GM19395 (cell line): Measurements from ENCODE around the gene CYBA.

Source experiments
- ATAC-seq: cut with Tn5 transposase; IDR thresholded peaks from one replicate; pipeline ENCODE4 v1.9.1; 2021; ENCODE audit warnings: mild to moderate bottlenecking, moderate library complexity; ENCODE audit not compliant: unreplicated experiment

CYBA gene

GRCh38 chr16:88631920-88632586 is 18.8 kb downstream of the CYBA start:
- no peak for ATAC-seq

DNA sequence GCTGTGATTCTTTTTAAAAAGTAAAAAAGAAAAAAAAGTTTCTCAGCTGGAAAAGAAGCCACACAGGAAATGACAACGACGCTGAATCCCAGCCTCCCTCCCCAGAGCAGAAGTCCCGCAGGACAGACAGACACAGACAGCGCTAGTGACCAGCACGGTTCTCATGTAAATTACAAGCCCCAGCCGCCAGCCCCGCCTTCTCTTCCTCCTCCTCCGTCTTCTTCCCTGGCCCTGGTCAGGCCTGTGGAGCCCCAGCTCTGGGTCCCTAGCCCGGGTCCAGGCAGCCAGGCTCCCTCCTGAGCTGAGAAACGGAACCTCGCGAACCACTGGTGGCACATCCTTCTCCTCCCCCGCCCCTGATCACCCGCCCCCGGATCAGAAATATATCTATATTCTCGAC is 19.5 kb downstream of the CYBA start:
- ATAC-seq, result no peak

- ATAC-seq, result no peak
Observed at GRCh38 chr16:88630941-88631340, 19.9 kb downstream of the CYBA start.

GRCh38 chr16:88630433-88630832 is 20.4 kb downstream of the CYBA start:
- ATAC-seq, result no peak

DNA sequence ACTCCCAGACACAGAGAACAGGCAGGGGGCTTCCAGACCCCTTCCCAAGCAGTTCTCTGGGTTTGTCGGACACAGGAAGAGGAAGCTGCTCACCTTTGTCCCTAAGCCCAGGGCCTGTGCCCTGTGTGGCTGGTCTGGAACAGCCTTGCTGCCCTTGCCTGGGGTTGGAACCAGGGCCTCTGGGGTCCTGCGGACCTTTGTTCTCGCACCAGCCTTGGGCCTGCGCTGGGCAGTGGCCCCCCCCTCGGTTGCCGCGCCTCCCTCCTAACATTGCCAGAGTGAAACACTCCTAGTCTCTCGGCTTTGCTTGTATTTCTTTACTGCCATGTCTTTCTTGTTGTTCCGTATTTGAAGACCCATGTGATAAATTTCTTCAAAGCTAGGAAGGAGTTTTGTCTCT is 21.0 kb downstream of the CYBA start:
- no peak for ATAC-seq

DNA sequence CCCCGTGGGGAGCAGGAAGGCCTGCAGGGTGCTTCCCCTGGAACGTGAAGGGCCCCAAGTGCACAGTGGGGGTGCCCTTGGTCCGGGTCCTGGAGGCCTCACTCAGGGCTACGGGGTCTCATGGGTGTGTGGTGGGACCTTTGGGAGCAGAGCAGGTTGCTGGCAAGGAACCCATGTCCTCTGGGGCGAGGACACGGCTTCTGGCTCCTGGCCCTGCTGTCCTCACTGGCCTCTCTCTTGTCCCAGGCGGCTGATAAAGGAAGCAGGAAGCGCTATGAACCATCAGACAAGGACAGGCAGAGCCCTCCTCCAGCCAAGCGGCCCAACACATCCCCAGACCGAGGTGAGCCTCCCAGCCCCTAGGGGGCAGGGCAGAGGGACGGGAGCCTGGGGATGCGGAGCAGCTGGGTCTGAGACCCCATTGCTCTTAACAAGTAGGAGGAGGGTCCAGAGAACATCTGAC is 22.3 kb downstream of the CYBA start:
- ATAC-seq, result no peak

DNA sequence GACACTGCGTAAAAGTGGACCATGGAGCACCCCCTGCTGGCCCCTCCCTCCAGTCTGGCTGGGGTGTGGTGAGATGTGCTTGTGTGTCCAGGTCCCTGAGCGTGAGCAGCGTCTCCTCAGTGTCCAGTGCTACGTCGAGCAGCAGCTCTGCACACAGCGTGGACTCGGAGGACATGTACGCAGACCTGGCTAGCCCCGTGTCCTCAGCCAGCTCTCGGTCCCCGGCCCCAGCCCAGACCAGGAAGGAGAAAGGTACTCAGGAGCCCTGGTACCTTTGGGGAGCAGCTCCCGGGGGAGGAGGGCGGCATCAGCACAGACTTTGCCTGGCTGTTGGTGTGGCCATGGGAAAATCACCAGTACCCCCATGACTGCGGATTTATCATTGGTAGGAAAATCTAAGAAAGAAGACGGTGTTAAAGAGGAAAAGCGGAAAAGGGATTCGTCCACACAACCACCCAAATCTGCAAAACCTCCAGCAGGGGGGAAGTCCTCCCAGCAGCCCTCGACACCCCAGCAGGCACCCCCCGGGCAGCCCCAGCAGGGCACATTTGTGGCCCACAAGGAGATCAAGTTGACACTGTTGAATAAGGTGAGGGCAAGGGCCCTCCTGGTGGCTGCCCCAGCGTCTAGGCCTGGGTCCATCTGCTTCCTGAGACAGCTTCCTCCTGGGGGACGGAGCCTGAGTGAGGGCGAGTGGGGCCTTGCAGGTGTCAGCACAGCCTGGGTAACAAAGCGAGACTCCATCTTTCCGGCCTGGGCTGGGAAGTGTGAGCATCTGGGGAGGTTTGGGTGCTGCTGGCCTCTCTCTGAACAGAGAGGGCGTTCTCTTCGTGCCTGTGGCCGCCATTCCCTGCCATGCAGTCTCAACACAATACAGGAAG is 23.1 kb downstream of the CYBA start:
- no peak for ATAC-seq

GRCh38 chr16:88626646-88627045 is 24.2 kb downstream of the CYBA start:
- no peak for ATAC-seq

DNA sequence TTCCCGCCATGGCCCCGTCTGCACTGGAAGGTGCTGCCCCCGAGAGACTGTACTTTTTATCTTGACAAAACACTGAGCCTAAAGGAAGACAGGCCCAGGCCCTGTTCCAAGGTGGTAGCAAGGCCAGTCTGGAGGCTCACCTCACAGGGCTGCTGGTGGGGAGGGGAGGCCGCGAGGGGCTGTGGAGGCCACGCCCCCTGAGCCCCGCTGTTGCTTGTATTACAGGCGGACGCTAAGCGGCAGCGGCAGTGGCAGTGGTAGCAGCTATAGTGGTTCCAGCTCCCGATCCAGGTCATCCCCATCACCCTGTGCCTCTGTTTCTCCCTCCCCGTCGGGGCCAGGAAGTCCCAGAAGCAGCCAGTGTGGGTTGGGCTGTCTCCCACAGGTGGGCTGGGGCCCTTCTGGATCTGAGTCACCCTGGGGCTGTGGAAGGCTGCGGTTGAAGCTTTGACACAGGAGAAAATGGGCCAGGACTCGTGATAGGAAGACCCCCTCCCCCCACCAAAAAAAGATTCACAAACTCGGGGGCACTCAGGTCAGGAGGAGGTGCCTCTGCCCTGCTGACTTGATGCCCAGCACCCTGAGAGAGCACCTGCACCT is 25.8 kb downstream of the CYBA start:
- no peak for ATAC-seq

DNA sequence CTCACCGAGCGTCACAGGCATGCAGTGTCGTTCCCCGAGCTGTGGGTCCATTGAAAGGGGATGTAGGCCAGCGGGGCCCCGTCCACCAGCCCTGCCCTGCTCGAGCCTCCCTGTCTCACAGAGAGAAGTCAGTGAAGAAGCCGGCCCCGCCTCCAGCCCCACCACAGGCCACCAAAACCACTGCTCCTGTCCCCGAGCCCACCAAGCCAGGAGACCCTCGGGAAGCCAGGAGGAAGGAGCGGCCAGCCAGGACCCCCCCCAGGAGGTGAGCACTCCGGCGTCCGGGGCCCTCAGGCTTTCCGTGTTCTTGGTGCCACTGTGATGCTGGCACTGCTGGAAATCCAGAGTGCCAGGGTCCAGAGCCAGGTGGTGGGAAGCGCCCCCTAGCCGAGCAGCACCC is 26.4 kb downstream of the CYBA start:
- no peak for ATAC-seq

GRCh38 chr16:88623858-88624257 is 27.0 kb downstream of the CYBA start:
- no peak for ATAC-seq

GRCh38 chr16:88622866-88623265 is 28.0 kb downstream of the CYBA start:
- no peak for ATAC-seq

- ATAC-seq, result no peak
Observed at GRCh38 chr16:88622125-88622524, 28.7 kb downstream of the CYBA start.

DNA sequence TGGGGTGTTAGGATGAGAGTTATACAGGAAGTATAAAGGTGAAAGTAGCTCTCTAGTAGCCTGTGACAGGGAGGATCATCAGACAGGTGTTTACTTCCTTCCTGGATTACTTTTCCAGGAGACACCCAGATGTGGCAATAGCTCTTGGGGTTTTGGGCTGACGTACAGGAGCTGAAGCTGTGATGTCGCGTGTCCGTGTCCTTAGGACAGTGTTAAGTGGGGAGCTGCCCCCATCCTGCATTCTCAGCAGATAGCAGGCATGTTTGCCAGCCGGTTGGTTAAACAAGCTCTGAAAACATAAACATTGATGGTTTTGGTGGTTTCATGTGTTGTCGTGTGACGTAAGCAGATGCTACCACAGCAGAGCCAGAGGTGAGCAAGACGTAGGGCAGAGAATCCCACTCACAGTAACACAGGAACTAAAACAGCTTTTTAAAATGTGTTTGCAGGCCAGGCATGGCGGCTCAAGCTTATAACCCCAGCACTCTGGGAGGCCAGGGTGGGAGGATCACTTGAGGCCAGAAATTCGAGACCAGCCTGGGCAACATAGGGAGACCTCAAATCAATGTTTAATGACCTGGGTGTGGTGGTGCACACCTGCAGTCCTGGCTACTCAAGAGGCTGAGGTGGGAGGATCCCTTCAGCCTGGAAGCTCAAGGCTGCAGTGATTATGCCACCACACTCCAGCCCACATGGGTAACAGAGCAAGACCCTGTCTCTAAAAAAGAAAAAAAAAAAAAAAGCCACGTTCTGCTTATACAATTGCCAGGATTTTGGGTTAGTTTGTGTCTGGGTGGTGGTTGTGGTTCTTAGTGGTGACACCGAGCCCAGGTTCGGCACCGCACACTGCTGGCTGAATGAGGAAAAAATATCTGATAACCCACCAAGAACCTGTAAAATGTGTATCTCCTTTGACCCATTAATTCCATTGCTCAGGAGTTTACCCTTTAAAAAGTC is 30.7 kb downstream of the CYBA start:
- no peak for ATAC-seq

DNA sequence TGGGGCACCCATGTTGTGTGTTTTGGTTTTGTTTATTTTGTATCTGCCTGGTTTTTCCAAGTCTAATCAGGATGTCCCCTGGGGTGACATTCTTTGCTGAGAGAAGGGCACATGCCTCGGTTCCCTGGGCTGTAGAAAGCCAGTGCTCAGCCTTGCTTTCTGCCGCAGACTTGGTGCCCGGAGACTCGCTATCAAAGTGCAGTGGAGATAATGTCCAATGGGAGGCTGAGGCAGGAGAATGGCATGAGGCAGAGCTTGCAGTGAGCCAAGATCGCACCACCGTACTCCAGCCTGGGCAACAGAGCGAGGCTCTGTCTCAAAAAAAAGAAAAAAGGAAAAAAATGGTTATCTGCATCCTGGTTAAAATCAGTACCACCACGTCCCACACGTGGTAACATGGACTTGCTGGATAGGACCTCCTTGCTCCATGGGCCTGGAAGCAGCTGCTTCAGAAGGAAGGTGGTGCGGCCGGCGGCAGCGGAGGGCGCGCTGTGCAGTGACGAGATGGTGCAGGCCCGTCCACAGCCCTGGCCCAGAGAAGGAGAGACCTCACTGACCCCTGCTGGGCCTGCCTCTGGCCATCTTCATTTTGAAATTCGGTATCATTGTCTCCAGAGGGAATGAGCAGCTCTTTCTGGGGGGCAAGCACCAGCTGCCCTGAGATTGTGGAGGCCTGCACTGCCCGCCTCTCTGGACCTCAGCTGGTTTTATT is 31.7 kb downstream of the CYBA start:
- no peak for ATAC-seq

GRCh38 chr16:88618182-88618955 is 32.5 kb downstream of the CYBA start:
- no peak for ATAC-seq

- ATAC-seq, result no peak
Observed at GRCh38 chr16:88617268-88618031, 33.4 kb downstream of the CYBA start.

- ATAC-seq, result no peak
Observed at GRCh38 chr16:88616736-88617135, 34.1 kb downstream of the CYBA start.

DNA sequence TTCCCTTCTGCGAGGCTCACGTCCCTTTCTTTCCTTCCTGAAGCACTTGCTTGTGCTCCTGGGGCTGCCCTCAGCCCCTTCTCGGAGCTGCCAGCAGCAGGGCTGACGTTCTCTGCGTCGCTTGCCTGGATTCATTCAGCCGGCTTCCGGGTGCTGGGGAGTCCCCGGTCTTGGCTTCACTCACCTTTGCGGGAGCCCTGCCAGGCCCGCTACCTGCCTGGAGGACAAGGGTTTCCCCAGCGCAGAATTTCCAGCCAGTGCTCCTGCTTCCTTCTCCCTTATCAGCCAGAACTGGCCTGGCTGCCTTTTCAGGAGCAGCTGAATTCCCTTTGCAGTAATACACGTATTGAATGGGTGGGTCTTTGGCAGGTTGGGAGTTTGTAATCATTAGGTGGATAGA is 34.5 kb downstream of the CYBA start:
- ATAC-seq, result no peak
